Measurements from ENCODE around the gene PBX1. TPM values are rescaled to one million over a fixed set of nuclear protein-coding genes. Genes with fewer than 3 reads are reported as not detected.
A peak's percentile ranks its signal among the peaks of the same experiment; 100 is the strongest.

PBX1 gene
- total and polyA plus RNA-seq, 12 donors: 13.3 to 91.8 (median 62.7) TPM

DNA sequence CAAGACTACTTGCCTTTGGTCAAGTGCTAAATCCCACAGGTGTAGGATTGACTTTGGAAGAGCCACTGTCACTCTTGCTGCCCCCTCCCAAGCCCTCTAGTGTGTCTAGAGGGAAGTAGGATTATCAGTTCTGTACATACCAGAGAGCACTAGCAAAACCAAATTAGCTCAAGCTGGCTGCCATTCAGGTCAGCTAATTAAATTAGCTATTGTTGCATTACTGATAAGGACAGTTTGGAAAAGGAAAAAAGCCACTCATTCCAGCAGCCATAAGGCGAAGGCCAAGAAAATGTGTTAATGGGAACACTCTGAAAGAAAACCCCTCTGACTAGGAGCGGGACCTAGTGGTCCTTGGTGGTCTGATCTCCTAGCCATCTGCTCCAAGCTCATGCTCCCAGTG is 321.7 kb downstream of the PBX1 start:
- DNase-seq: no peak
- WGBS, 2 donors: 80 to 90% methylated on average over 2 of the region's 2 CpGs
- no peak for ATAC-seq

GRCh38 chr1:164885311-164885710 is 326.3 kb downstream of the PBX1 start:
- no peak for ATAC-seq
- 92% methylated on average over 4 of the region's 4 CpGs for WGBS, 2 donors
- intact Hi-C loops (cut with DNase I): no loop called here

More for the DNA sequence above, 321.7 kb downstream of the PBX1 start:
- Histone ChIP-seq H3K27ac (no peak overlapping the region), H3K4me1 (peaks cover 0 to 5% (median 0%) of the 10 kb centered on the region in 9 donors), H3K9me3 (no peaks in the 10 kb centered on the region), H3K4me3 (no peak overlapping the region), H3K36me3 (no peaks in the 10 kb centered on the region), H3K27me3 (no peaks in the 10 kb centered on the region)
- TF ChIP-seq CTCF (IDR thresholded peaks at IDR 0.05): no peak
- intact Hi-C loops (cut with DNase I): no loop called here

DNA sequence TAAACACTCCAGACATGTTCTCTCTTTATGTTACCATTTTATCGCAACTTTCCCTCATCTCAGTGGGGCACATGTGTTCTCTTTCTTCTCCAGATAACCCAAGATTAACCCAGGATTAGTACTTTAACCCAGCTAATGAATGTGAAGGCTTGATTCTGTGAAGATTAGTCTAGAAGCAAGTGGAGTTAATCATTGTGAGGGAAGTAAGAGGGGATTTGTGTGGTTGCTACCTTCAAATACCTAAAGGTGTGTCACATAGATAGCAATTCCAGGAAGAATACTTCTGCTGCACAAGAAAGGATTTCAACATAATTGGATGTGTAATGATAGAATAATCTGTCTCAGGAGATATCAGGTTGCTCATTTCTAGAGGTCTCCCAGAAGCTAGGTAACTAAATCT is 327.1 kb downstream of the PBX1 start:
- Histone ChIP-seq H3K4me1 (no peaks in the 10 kb centered on the region), H3K27ac (no peak overlapping the region), H3K4me3 (no peak overlapping the region), H3K9me3 (no peaks in the 10 kb centered on the region), H3K27me3 (no peaks in the 10 kb centered on the region), H3K36me3 (no peaks in the 10 kb centered on the region)
- WGBS, 2 donors: 97 to 98% methylated on average over 1 of the region's 1 CpG
- intact Hi-C loops (cut with DNase I): no loop called here
- DNase-seq: no peak
- TF ChIP-seq CTCF (IDR thresholded peaks at IDR 0.05): no peak
- no peak for ATAC-seq

More at GRCh38 chr1:164885311-164885710, 326.3 kb downstream of the PBX1 start:
- Histone ChIP-seq H3K4me3 (no peak overlapping the region), H3K27me3 (no peaks in the 10 kb centered on the region), H3K9me3 (no peaks in the 10 kb centered on the region), H3K27ac (no peak overlapping the region), H3K4me1 (peaks cover 0 to 4% (median 0%) of the 10 kb centered on the region in 9 donors), H3K36me3 (no peaks in the 10 kb centered on the region)
- DNase-seq: no peak
- no peak for TF ChIP-seq CTCF (IDR thresholded peaks at IDR 0.05)

- Histone ChIP-seq H3K9me3 (no peaks in the 10 kb centered on the region), H3K27ac (no peak overlapping the region), H3K4me3 (no peak overlapping the region), H3K36me3 (no peaks in the 10 kb centered on the region), H3K27me3 (no peaks in the 10 kb centered on the region), H3K4me1 (peaks cover 0 to 5% (median 0%) of the 10 kb centered on the region in 9 donors)
- intact Hi-C loops (cut with DNase I): no loop called here
- ATAC-seq (no peak), DNase-seq (no peak)
- TF ChIP-seq CTCF (IDR thresholded peaks at IDR 0.05): peak in 2 of 9 donors; percentile 11 to 16
Measured at GRCh38 chr1:164891615-164892014, 332.6 kb downstream of the PBX1 start.

Data from heart right ventricle (tissue), 16 donors.